Hippocampal formation (tissue), 2 donors: ENCODE data around the gene TEX22.

Source experiments
- DNase-seq, 2 donors: peaks; one replicate each; lab custom pipeline; 2025; lab: John Stamatoyannopoulos, UW

TEX22 gene

DNA sequence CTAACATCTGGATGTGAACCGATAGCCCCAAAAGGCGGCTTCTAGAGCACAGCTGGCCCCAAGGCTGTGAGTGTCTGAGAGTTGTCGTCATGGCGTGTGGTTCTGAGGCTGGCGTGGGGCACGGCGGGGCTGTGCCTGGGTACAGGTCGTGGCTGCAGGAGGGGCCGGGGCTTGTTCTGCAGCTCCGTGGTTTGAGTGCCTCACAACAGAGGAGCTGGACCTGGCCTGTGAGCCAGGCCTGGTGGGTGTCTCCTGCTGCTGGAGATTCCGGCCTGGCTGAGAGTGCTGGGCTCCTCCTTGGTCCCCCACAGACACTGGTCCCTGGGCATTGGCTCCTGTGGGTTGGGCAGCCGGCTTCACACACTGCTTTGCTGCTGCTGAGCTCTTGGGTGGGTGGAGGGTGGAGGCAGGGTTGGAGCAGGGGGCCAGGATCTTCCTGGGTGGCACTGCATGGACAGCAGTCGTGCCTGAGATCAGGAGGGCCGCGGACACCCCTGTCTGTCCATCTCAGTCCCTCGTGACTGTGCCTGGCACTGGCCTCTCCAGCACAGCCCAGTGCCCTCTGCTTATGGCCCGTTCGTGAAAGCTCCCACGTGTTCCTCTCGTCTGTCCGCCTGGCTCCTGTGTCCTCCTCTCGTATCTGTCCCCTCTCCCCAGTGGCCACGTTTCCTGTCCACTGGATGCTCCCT, 31.8 kb upstream of the TEX22 start:
- peak in 1 of 2 donors; percentile 32 for DNase-seq

DNA sequence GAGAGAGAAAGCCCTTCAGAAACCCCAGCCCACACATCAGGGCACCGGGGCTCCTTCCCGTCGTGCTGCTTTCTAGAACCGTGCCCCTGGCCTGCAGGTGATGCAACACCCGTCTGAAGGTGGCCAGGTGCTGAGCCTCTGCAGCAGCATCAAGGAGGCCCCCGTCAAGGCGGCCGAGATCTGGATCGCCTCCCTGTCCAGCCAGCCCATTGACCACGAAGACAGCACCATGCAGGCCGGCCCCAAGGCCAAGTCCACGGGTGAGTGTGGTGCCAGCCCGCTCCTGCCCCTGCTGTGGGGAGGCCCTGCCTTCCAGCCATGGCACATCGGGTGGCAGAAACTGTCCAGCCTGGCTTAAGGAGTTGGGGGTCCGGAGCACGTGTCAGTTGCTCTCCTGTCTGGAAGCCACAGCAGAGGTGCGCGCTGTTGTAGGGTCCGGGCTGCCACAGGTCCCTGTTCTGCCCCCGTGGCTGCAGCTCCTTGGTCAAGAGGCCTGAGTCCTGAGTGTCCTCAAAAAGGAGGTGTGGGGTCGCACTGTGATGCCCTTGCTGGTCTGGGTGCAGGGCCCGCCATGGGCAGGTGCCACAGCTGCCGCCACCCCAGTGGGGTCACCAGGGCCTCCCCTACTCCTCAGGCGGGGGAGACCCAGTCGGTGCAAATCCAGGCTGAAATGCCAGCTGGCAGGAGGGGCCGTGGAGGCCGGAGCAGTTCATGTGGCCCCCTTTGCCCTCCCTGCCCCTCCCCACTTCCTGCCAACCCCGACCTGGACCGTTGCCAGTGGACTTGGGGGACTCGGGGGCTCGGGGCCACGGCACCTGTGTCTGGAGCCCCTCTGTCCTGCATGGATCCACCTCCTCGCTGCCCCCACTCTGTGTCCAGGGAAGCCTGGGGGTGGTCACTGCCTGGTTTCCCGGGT, 31.0 kb upstream of the TEX22 start:
- no peak for DNase-seq

DNA sequence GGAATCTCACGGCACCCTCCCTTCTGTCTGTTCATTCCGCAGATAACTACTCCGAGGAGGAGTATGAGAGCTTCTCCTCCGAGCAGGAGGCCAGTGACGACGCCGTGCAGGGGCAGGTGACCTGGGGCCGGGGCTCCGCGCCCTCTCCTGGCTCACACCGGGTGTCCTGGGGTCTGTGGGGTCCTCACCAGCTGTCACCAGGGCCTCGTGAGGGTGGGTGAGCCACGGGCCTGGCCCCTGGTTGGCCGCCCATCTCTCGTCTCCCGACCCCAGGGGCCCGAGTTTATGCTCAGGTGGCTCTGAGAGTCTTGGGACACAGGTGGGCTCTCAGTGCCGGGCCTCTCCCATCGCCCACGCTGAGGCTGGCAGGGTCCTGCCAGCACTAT, 30.3 kb upstream of the TEX22 start:
- DNase-seq = no peak

- DNase-seq = no peak
Measured at GRCh38 chr14:105368426-105368825, 29.9 kb upstream of the TEX22 start.

DNA sequence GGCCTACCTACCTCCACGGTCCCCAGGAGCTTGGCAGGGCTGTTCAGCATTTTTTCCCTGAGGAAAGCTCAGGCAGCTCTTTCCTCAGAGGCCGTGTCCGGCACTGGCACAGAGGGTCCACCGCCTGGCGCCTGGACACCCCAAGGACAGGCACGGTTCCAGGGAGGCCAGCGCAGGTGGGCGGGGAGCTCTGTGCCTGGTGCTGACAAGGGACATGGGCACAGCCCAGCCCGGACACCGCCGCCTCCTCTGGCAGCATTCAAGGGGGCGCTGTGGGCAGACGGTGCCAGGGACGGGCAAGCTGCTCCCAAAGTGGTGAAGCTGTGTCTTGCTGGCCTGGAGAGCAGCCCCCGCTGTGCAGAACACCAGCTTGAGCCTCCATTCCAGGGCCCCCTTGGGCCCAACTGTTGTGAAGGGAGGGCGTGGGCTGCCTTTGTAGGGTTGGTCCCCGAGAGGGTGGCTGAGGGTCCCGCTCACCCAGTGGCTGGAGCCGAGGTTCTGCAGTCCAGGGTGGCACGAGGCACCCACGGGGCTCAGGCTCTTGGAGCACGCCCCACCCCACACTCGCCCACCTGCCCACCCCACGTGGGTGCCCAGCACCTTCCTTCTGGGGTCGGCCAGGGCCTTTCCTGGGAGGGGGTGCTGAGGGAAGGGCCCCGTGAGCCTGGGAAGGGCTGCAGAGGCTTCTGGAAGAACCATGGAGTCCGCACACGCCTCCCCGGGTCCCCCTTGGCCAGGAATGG, 29.3 kb upstream of the TEX22 start:
- no peak for DNase-seq

GRCh38 chr14:105369653-105370040, 28.7 kb upstream of the TEX22 start:
- DNase-seq = no peak

- DNase-seq = no peak
Measured at GRCh38 chr14:105374389-105374788, 23.9 kb upstream of the TEX22 start.

GRCh38 chr14:105375635-105376057, 22.7 kb upstream of the TEX22 start:
- DNase-seq = no peak

- no peak for DNase-seq
Measured at GRCh38 chr14:105376521-105377440, 21.6 kb upstream of the TEX22 start.

GRCh38 chr14:105377555-105378182, 20.7 kb upstream of the TEX22 start:
- DNase-seq = no peak

DNA sequence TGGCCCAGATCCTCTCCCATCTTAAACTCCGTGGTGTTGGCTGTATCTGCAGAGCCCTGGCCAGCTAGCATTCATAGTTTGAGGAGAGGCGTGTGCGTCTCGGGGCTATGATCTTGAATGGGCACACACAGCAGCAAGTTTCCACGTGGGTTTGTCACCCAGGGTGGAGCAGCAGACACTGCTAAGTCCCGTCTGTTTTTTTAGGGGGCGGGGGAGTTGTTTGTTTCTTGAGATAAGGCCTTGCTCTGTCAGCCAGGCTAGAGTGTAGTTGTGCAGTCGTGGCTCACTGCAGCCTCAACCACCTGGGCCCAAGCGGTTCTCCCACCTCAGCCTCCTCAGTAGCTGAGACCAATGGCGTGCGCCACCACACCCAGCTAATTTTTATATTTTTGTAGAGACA, 20.1 kb upstream of the TEX22 start:
- no peak for DNase-seq

GRCh38 chr14:105378873-105379685, 19.3 kb upstream of the TEX22 start:
- DNase-seq = no peak

GRCh38 chr14:105379946-105380345, 18.4 kb upstream of the TEX22 start:
- DNase-seq = no peak

GRCh38 chr14:105380756-105381155, 17.6 kb upstream of the TEX22 start:
- DNase-seq = no peak

DNA sequence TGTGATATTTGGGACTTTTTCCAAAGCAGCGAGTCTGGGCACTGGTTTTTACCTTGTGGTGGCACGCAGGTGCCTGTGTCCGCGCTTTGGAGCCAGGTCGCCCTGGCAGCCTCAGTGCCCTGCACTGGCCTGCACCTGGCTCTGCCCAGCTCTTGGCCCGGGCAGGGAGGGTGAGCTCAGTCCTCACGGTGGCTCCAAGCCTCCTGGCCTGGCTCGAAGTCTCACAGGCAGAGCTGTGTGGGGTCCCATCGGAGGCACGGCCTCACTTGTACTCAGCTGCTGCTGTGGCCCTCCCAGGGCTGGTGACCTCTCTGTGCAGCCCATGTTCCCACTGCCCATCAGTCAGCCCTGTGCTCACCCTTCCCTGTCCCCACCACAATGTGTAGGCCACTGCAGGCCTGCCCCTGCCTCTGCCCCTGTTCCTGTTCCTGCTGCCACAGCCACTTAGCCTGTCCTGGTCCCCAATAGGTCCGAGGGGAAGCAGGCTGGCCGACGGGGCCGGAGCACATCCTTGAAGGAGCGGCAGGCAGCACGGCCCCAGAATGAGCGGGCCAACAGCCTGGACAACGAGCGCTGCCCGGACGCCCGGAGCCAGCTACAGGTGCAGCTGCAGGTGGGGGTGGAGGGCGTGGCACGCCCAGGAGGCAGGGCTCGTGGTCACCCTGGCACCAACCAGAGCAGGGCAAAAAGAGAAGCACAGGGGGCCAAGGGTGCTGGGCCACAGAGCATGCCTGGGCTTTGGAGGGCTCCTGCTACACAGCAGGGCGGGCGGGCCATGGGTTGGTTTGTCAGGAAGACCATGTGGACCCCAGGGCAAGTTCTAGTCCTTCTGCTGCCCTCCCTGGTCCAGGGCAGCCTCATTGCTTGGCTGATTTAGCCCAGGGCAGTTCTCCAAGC, 16.6 kb upstream of the TEX22 start:
- DNase-seq = no peak

DNA sequence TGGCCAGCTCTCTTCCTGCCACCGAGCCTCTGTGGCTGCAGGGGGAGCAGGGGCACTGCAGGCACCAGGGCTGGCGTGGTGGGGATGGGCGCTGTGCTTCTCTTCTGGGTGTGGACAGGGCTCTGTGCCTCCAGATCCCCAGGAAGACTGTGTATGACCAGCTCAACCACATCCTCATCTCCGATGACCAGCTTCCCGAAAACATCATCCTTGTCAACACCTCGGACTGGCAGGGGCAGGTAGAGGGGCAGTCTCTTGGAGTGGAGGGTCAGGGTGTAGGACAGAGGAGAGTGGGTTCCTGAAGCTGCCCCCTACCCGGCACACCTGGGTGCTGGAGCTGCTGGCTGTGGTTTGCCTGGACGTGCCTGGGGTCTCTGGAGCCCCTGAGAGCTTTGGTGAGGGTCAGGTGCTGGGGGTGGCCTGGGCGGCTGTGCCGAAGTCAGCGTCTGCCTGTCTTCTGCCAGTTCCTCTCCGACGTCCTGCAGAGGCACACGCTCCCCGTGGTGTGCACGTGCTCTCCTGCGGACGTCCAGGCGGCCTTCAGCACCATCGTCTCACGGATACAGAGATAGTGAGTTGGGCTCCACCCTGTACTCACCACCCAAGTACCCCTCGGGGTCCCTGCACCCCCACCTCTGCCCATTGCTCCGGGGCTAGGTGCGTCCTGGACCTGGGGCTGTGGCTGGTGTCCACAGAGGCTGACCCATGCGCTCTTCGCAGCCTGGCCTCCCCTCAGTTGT, 15.8 kb upstream of the TEX22 start:
- no peak for DNase-seq

DNA sequence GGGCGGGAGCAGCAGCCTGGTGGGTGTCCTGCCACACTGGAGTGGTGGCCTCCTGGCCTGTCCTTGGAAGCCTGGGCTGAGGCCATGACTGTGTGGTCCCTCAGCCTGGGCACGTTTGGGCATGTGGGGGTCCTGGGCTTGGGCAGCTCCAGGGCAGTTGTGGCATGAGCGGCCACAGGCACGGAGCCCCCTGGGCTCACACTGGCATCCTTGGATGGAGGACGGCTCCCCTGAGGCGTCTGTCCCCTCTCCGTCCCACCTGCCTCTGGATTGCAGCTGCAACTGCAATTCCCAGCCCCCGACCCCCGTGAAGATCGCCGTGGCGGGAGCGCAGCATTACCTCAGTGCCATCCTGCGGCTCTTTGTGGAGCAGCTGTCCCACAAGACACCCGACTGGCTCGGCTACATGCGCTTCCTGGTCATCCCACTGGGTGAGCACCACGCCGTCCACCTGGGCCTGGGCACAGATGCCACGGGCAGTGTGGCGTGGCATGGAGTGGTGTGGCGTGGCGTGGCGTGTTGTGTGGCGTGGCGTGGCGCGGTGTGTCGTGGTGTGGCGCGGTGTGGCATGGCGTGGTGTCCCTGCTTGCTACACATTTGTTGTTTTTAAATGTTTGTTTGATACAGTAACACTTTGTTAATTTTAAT, 15.1 kb upstream of the TEX22 start:
- no peak for DNase-seq

- DNase-seq = no peak
Measured at GRCh38 chr14:105384041-105384557, 14.2 kb upstream of the TEX22 start.
